ENCODE data around the gene RSF1. TPM values are rescaled to one million over a fixed set of nuclear protein-coding genes. Genes with fewer than 3 reads are reported as not detected.

Gene RSF1
- polyA plus RNA-seq, 1 donor (not counting 4 experiments of a cell fraction or from before 2014, with no cell fraction given) = 20.9 TPM

- H3K9me1 ChIP-seq (ENCODE audit: control insufficient read depth, extremely low read depth, insufficient read depth, low read length) = no peaks in the 10 kb centered on the region
- TF ChIP-seq CTCF (optimal IDR thresholded peaks at IDR 0.05 in 1 of 3, IDR thresholded peaks at IDR 0.05 in 1 of 3, conservative IDR thresholded peaks at IDR 0.05 in 1 of 3; ENCODE audit: extremely low read depth in 1 of 3, insufficient read depth in 2 of 3, low read length in 3 of 3) (no peak), EZH2 (IDR thresholded peaks at IDR 0.05; ENCODE audit: low read length) (no peak)
- H3K4me1 ChIP-seq (ENCODE audit: control insufficient read depth, extremely low read depth, insufficient read depth, low read length) = peaks cover 10% of the 10 kb centered on the region
- H3K36me3 ChIP-seq (ENCODE audit: control insufficient read depth in 2 of 2, extremely low read depth in 1 of 2, insufficient read depth in 2 of 2, low read length in 2 of 2) = no peaks in the 10 kb centered on the region
- H3K9me3 ChIP-seq (ENCODE audit: control insufficient read depth, low read depth, low read length) = no peaks in the 10 kb centered on the region
- H4K20me1 ChIP-seq (ENCODE audit: control insufficient read depth, extremely low read depth, insufficient read depth, low read length) = no peaks in the 10 kb centered on the region
- dilution Hi-C loops (cut with MboI; ENCODE audit: extremely low pct_ligation_motif_present, low sequenced_read_pairs) = no loop called here
- no peak overlapping the region for H3K27ac ChIP-seq (ENCODE audit: control insufficient read depth, insufficient read depth, low read length)
- H3K4me2 ChIP-seq (ENCODE audit: control insufficient read depth, extremely low read depth, insufficient read depth, low read depth, low read length) = no peak overlapping the region
- no peaks in the 10 kb centered on the region for H3K27me3 ChIP-seq (ENCODE audit: control insufficient read depth, extremely low read depth, insufficient read depth, low read length)
- no peak overlapping the region for H2AFZ ChIP-seq (ENCODE audit: control insufficient read depth, low read length)
- DNase-seq (ENCODE audit: low read depth, low spot score) (no peak), FAIRE-seq (no peak)
- no peak overlapping the region for H3K4me3 ChIP-seq (ENCODE audit: control insufficient read depth in 2 of 3, extremely low read depth in 1 of 3, insufficient read depth in 2 of 3, low read depth in 1 of 3, low read length in 3 of 3)
- no peak overlapping the region for H3K9ac ChIP-seq (ENCODE audit: control insufficient read depth, extremely low read depth, insufficient read depth, low read length)
- H3K79me2 ChIP-seq (ENCODE audit: control insufficient read depth, insufficient read depth, low read length) = no peaks in the 10 kb centered on the region
Measured at GRCh38 chr11:77647654-77648305, 172.7 kb downstream of the RSF1 start.

- no peaks in the 10 kb centered on the region for H3K27me3 ChIP-seq (ENCODE audit: control insufficient read depth, extremely low read depth, insufficient read depth, low read length)
- H3K9me3 ChIP-seq (ENCODE audit: control insufficient read depth, low read depth, low read length) = no peaks in the 10 kb centered on the region
- H3K4me1 ChIP-seq (ENCODE audit: control insufficient read depth, extremely low read depth, insufficient read depth, low read length) = peaks cover 10% of the 10 kb centered on the region
- peak overlapping the region; percentile 74 for H2AFZ ChIP-seq (ENCODE audit: control insufficient read depth, low read length)
- dilution Hi-C loops (cut with MboI; ENCODE audit: extremely low pct_ligation_motif_present, low sequenced_read_pairs) = no loop called here
- H3K36me3 ChIP-seq (ENCODE audit: control insufficient read depth in 2 of 2, extremely low read depth in 1 of 2, insufficient read depth in 2 of 2, low read length in 2 of 2) = no peaks in the 10 kb centered on the region
- no peak overlapping the region for H3K4me2 ChIP-seq (ENCODE audit: control insufficient read depth, extremely low read depth, insufficient read depth, low read depth, low read length)
- no peak for FAIRE-seq
- H3K27ac ChIP-seq (ENCODE audit: control insufficient read depth, insufficient read depth, low read length) = no peak overlapping the region
- H4K20me1 ChIP-seq (ENCODE audit: control insufficient read depth, extremely low read depth, insufficient read depth, low read length) = no peaks in the 10 kb centered on the region
- no peak for DNase-seq (ENCODE audit: low read depth, low spot score)
- TF ChIP-seq CTCF (optimal IDR thresholded peaks at IDR 0.05 in 1 of 3, IDR thresholded peaks at IDR 0.05 in 1 of 3, conservative IDR thresholded peaks at IDR 0.05 in 1 of 3; ENCODE audit: extremely low read depth in 1 of 3, insufficient read depth in 2 of 3, low read length in 3 of 3) (no peak), EZH2 (IDR thresholded peaks at IDR 0.05; ENCODE audit: low read length) (no peak)
- H3K9me1 ChIP-seq (ENCODE audit: control insufficient read depth, extremely low read depth, insufficient read depth, low read length) = no peaks in the 10 kb centered on the region
- no peaks in the 10 kb centered on the region for H3K79me2 ChIP-seq (ENCODE audit: control insufficient read depth, insufficient read depth, low read length)
- no peak overlapping the region for H3K4me3 ChIP-seq (ENCODE audit: control insufficient read depth in 2 of 3, extremely low read depth in 1 of 3, insufficient read depth in 2 of 3, low read depth in 1 of 3, low read length in 3 of 3)
- no peak overlapping the region for H3K9ac ChIP-seq (ENCODE audit: control insufficient read depth, extremely low read depth, insufficient read depth, low read length)
Measured at GRCh38 chr11:77644887-77645286, 175.6 kb downstream of the RSF1 start.
